Left ventricle myocardium inferior (tissue), 1 donor: ENCODE measurements around the gene USP12. TPM values are rescaled to one million over a fixed set of nuclear protein-coding genes. Genes with fewer than 3 reads are reported as not detected.

Source experiments
- DNase-seq: peaks from one replicate; pipeline ENCODE4 v3.0.0-alpha.2; 2020
- H3K27ac ChIP-seq: fragments of 200-600 bp; replicated peaks from 2 replicates; pipeline ENCODE4 v1.8.0; 2021
- H3K27me3 ChIP-seq: fragments of 200-600 bp; 2 replicates; pipeline ENCODE4 v1.8.0; 2021; ENCODE audit warnings: low read depth
- H3K36me3 ChIP-seq: fragments of 200-600 bp; 2 replicates; pipeline ENCODE4 v1.8.0; 2021
- H3K4me1 ChIP-seq: fragments of 200-600 bp; 2 replicates; pipeline ENCODE4 v1.8.0; 2021
- H3K4me3 ChIP-seq: fragments of 200-600 bp; 2 replicates; pipeline ENCODE4 v1.8.0; 2021; ENCODE audit warnings: mild to moderate bottlenecking, moderate library complexity
- H3K9me3 ChIP-seq: fragments of 200-600 bp; replicated peaks from 2 replicates; pipeline ENCODE4 v1.8.0; 2021
- CTCF ChIP-seq: fragments of 200-600 bp; IDR thresholded peaks from 2 replicates; pipeline ENCODE4 v1.8.0; 2021; ENCODE audit warnings: antibody characterized with exemption, mild to moderate bottlenecking, borderline replicate concordance
- intact Hi-C: fragments of 100-400 bp; cut with micrococcal nuclease; formaldehyde crosslinking; loops from one replicate; pipeline ENCODE4 v1.11.0; 2022
- total RNA-seq: library from RNA; stranded (reverse); fragmentation: NEBNext Ultra II Directional; extraction: Animal tissue kit (Norgen Biotek cat#: 25700); gene quantifications from one replicate; pipeline ENCODE4 v1.2.1, GENCODE V29; 2021
- donor health status: DM: no; HTN: yes; CAD: no; lungs with severe emphysema.

Gene USP12
- total RNA-seq, 1 donor from 2014 or later = 16.8 TPM

GRCh38 chr13:27208514-27208913 is 36.9 kb upstream of the USP12 start:
- no peak for TF ChIP-seq CTCF
- Histone ChIP-seq H3K4me3 (no peak overlapping the region), H3K4me1 (no peaks in the 10 kb centered on the region), H3K9me3 (peaks cover 34% of the 10 kb centered on the region), H3K27ac (no peak overlapping the region), H3K36me3 (no peaks in the 10 kb centered on the region), H3K27me3 (no peaks in the 10 kb centered on the region)
- intact Hi-C loops = no loop called here
- no peak for DNase-seq

GRCh38 chr13:27203854-27204253 is 32.2 kb upstream of the USP12 start:
- H3K4me1 ChIP-seq = no peaks in the 10 kb centered on the region
- no peaks in the 10 kb centered on the region for H3K36me3 ChIP-seq
- no peak overlapping the region for H3K4me3 ChIP-seq
- peaks cover 6% of the 10 kb centered on the region for H3K9me3 ChIP-seq
- intact Hi-C loops = no loop called here
- no peak for DNase-seq
- no peaks in the 10 kb centered on the region for H3K27me3 ChIP-seq
- TF ChIP-seq CTCF = peak; percentile 47
- H3K27ac ChIP-seq = no peak overlapping the region

GRCh38 chr13:27203186-27203585 is 31.6 kb upstream of the USP12 start:
- intact Hi-C loops = no loop called here
- Histone ChIP-seq H3K27me3 (no peaks in the 10 kb centered on the region), H3K9me3 (no peaks in the 10 kb centered on the region), H3K27ac (no peak overlapping the region), H3K36me3 (no peaks in the 10 kb centered on the region), H3K4me3 (no peak overlapping the region), H3K4me1 (no peaks in the 10 kb centered on the region)
- no peak for DNase-seq
- TF ChIP-seq CTCF = no peak

GRCh38 chr13:27201661-27202060 is 30.1 kb upstream of the USP12 start:
- Histone ChIP-seq H3K9me3 (no peaks in the 10 kb centered on the region), H3K36me3 (no peaks in the 10 kb centered on the region), H3K27me3 (no peaks in the 10 kb centered on the region), H3K27ac (no peak overlapping the region), H3K4me3 (no peak overlapping the region), H3K4me1 (no peaks in the 10 kb centered on the region)
- no peak for TF ChIP-seq CTCF
- intact Hi-C loops = no loop called here
- no peak for DNase-seq

- H3K4me1 ChIP-seq = no peaks in the 10 kb centered on the region
- H3K27ac ChIP-seq = no peak overlapping the region
- DNase-seq = no peak
- intact Hi-C loops = no loop called here
- H3K36me3 ChIP-seq = no peaks in the 10 kb centered on the region
- H3K9me3 ChIP-seq = no peaks in the 10 kb centered on the region
- H3K4me3 ChIP-seq = no peak overlapping the region
- TF ChIP-seq CTCF = no peak
- H3K27me3 ChIP-seq = peaks cover 8% of the 10 kb centered on the region
These were observed 28.9 kb upstream of the USP12 start for GRCh38 chr13:27200413-27201070.
